Measurements from ENCODE around the gene SESN1. TPM values are rescaled to one million over a fixed set of nuclear protein-coding genes. Genes with fewer than 3 reads are reported as not detected.

Gene SESN1
- total RNA-seq, 1 donor from 2014 or later, result 8.0 TPM

GRCh38 chr6:108942556-108943492, 151.8 kb downstream of the SESN1 start:
- no peak for TF ChIP-seq CTCF (conservative IDR thresholded peaks at IDR 0.05; ENCODE audit: low read depth, low read length)
- DNase-seq (ENCODE audit: low read depth), result no peak
- H3K4me3 ChIP-seq (ENCODE audit: low read depth, low read length), result no peak overlapping the region

GRCh38 chr6:108941859-108942258, 152.8 kb downstream of the SESN1 start:
- H3K4me3 ChIP-seq (ENCODE audit: low read depth, low read length), result no peak overlapping the region
- no peak for TF ChIP-seq CTCF (conservative IDR thresholded peaks at IDR 0.05; ENCODE audit: low read depth, low read length)
- no peak for DNase-seq (ENCODE audit: low read depth)

- no peak for DNase-seq (ENCODE audit: low read depth)
- H3K4me3 ChIP-seq (ENCODE audit: low read depth, low read length), result no peak overlapping the region
- no peak for TF ChIP-seq CTCF (conservative IDR thresholded peaks at IDR 0.05; ENCODE audit: low read depth, low read length)
Observed at GRCh38 chr6:108941281-108941680, 153.4 kb downstream of the SESN1 start.

GRCh38 chr6:108940741-108941140, 153.9 kb downstream of the SESN1 start:
- H3K4me3 ChIP-seq (ENCODE audit: low read depth, low read length), result no peak overlapping the region
- TF ChIP-seq CTCF (conservative IDR thresholded peaks at IDR 0.05; ENCODE audit: low read depth, low read length), result no peak
- no peak for DNase-seq (ENCODE audit: low read depth)

GRCh38 chr6:108937170-108937569, 157.5 kb downstream of the SESN1 start:
- no peak for DNase-seq (ENCODE audit: low read depth)

More at GRCh38 chr6:108937170-108937569, 157.5 kb downstream of the SESN1 start:
- H3K4me3 ChIP-seq (ENCODE audit: low read depth, low read length), result no peak overlapping the region
- no peak for TF ChIP-seq CTCF (conservative IDR thresholded peaks at IDR 0.05; ENCODE audit: low read depth, low read length)

Other genes with a start within 250 kb of the SESN1 start
- gene ARMC2, start 246.4 kb downstream of the SESN1 start, total RNA-seq, result 0.58 and 1.7 TPM in 2 replicates
- 13.5 and 32.4 TPM in 2 replicates for gene CEP57L1, start 661 bp upstream of the SESN1 start, total RNA-seq

All from epithelial cell of proximal tubule (primary cell).